AG10803 (cell line): ENCODE results near the gene OTULINL.

Experiments used
- DNase-seq: peaks from one replicate; pipeline ENCODE4 v3.0.0; 2010; ENCODE audit warnings: low read depth
- H3K4me3 ChIP-seq: 2 replicates; pipeline ENCODE4 v1.5.1; 2011; ENCODE audit warnings: mild to moderate bottlenecking, low read length, control low read depth
- CTCF ChIP-seq: conservative IDR thresholded peaks from 2 replicates; pipeline ENCODE4 v1.5.1; 2011; ENCODE audit warnings: mild to moderate bottlenecking, low read length, control low read depth, inconsistent platforms

The OTULINL gene

GRCh38 chr5:14598225-14598624, 16.6 kb downstream of the OTULINL start:
- TF ChIP-seq CTCF: no peak
- no peak for DNase-seq
- no peak overlapping the region for H3K4me3 ChIP-seq

GRCh38 chr5:14599476-14600127, 18.0 kb downstream of the OTULINL start:
- no peak for TF ChIP-seq CTCF
- H3K4me3 ChIP-seq: no peak overlapping the region
- DNase-seq: no peak

GRCh38 chr5:14600846-14601245, 19.3 kb downstream of the OTULINL start:
- H3K4me3 ChIP-seq: no peak overlapping the region
- TF ChIP-seq CTCF: no peak
- DNase-seq: no peak

- no peak for TF ChIP-seq CTCF
- DNase-seq: no peak
- H3K4me3 ChIP-seq: no peak overlapping the region
Measured at GRCh38 chr5:14603141-14603540, 21.5 kb downstream of the OTULINL start.

- no peak overlapping the region for H3K4me3 ChIP-seq
- TF ChIP-seq CTCF: no peak
- DNase-seq: no peak
Measured at GRCh38 chr5:14607104-14607503, 25.5 kb downstream of the OTULINL start.

GRCh38 chr5:14608169-14608568, 26.6 kb downstream of the OTULINL start:
- H3K4me3 ChIP-seq: no peak overlapping the region
- TF ChIP-seq CTCF: no peak
- DNase-seq: no peak

- TF ChIP-seq CTCF: no peak
- DNase-seq: no peak
- no peak overlapping the region for H3K4me3 ChIP-seq
Measured at GRCh38 chr5:14611737-14612136, 30.1 kb downstream of the OTULINL start.
